A549 (cell line): Measurements from ENCODE around the gene DYNC1H1. TPM values are rescaled to one million over a fixed set of nuclear protein-coding genes. Genes with fewer than 3 reads are reported as not detected.

ENCODE experiments used
- ATAC-seq, 2 experiments: fragments of 200-7000 bp in 1 of 2; fragments of >200 bp in 1 of 2; cut with Nextera tagmentation in 1 of 2; cut with Tn5 transposase in 1 of 2; 3 replicates each; pipeline versions ENCODE4 v1.8.0 to v1.9.1; 2018 to 2020; ENCODE audit warnings: mild to moderate bottlenecking in 1 of 2, moderate library complexity in 1 of 2
- CTCF ChIA-PET: fragments of 300-600 bp; sonication (Branson Sonifier 250); formaldehyde crosslinking; extraction: SDS; loops from one replicate; lab custom pipeline; 2021; ENCODE audit warnings: antibody characterized with exemption, inconsistent platforms; lab: Yijun Ruan, JAX
- POLR2A ChIA-PET: fragments of 350-600 bp; formaldehyde crosslinking; extraction: SDS; loops from one replicate; lab custom pipeline; 2021; ENCODE audit warnings: antibody characterized with exemption, inconsistent platforms; lab: Yijun Ruan, JAX
- DNase-seq, 2 experiments: peaks; one replicate each; pipeline versions ENCODE4 v3.0.0 to v3.0.0-alpha.2; 2011 to 2016; ENCODE audit warnings: low read depth in 1 of 2, low spot score in 1 of 2
- FAIRE-seq: peaks from 2 replicates; lab custom pipeline; 2011; peaks lifted over from hg19 to GRCh38; lab: Jason Lieb, UNC
- H3K27ac ChIP-seq, 2 experiments: fragments of >200 bp; sonication (Bioruptor Twin); formaldehyde crosslinking; 3 replicates each; pipeline ENCODE4 v1.5.1; 2016 to 2017
- H3K4me1 ChIP-seq: fragments of >200 bp; sonication (Bioruptor Twin); formaldehyde crosslinking; 3 replicates; pipeline ENCODE4 v1.6.1; 2016
- H3K4me2 ChIP-seq: fragments of >200 bp; sonication (Bioruptor Twin); formaldehyde crosslinking; 3 replicates; pipeline ENCODE4 v1.6.1; 2016
- H3K4me3 ChIP-seq: fragments of >200 bp; sonication (Bioruptor Twin); formaldehyde crosslinking; 3 replicates; pipeline ENCODE4 v1.5.1; 2016
- H3K9me3 ChIP-seq: fragments of >200 bp; sonication (Bioruptor Twin); formaldehyde crosslinking; 3 replicates; pipeline ENCODE4 v1.6.1; 2016
- BCL3 ChIP-seq: fragments of >200 bp; sonication (Bioruptor Twin); formaldehyde crosslinking; IDR thresholded peaks from 3 replicates; pipeline ENCODE4 v1.6.1; 2016
- BHLHE40 ChIP-seq: IDR thresholded peaks from 2 replicates; pipeline ENCODE4 v1.6.1; 2012; ENCODE audit warnings: low read depth, low read length, inconsistent platforms
- CBX2 ChIP-seq: fragments of 200-600 bp; sonication (generic); IDR thresholded peaks from 2 replicates; pipeline ENCODE4 v1.6.1; 2016; ENCODE audit warnings: low read depth, mild to moderate bottlenecking, borderline replicate concordance
- CEBPB ChIP-seq, 2 experiments: fragments of >200 bp in 1 of 2; sonication (Bioruptor Twin) in 1 of 2; formaldehyde crosslinking in 1 of 2; IDR thresholded peaks; 2 replicates each; pipeline ENCODE4 v1.6.1; 2012 to 2016
- CHD2 ChIP-seq: fragments of 150-350 bp; IDR thresholded peaks from 2 replicates; pipeline ENCODE4 v1.6.1; 2014; ENCODE audit warnings: low read length; ENCODE audit not compliant: partially characterized antibody
- ESRRA ChIP-seq: fragments of 150-350 bp; IDR thresholded peaks from 2 replicates; pipeline ENCODE4 v1.6.1; 2014; ENCODE audit warnings: mild to moderate bottlenecking, low read length, borderline replicate concordance
- FOSL2 ChIP-seq, 2 experiments: fragments of 450-650 bp in 1 of 2; fragments of >200 bp in 1 of 2; sonication (Bioruptor Twin) in 1 of 2; formaldehyde crosslinking; IDR thresholded peaks; 2 replicates each; pipeline versions ENCODE4 v1.5.0 to v1.6.1; 2016 to 2020; ENCODE audit warnings: mild to moderate bottlenecking in 1 of 2, moderate library complexity in 1 of 2
- FOXS1 ChIP-seq: fragments of 250-450 bp; sonication (Bioruptor Pico); IDR thresholded peaks from 2 replicates; pipeline ENCODE4 v1.5.0; 2020; ENCODE audit warnings: mild to moderate bottlenecking, moderate library complexity
- GATA3 ChIP-seq: IDR thresholded peaks from 2 replicates; pipeline ENCODE4 v1.6.1; 2012; ENCODE audit warnings: borderline replicate concordance
- HOXA7 ChIP-seq: fragments of 250-450 bp; sonication (Bioruptor Pico); IDR thresholded peaks from 2 replicates; pipeline ENCODE4 v1.5.0; 2020; ENCODE audit warnings: mild to moderate bottlenecking, moderate library complexity
- HOXB13 ChIP-seq: fragments of 250-450 bp; sonication (Bioruptor Pico); IDR thresholded peaks from 2 replicates; pipeline ENCODE4 v1.5.0; 2020; ENCODE audit warnings: low read depth, mild to moderate bottlenecking, moderate library complexity
- MYC ChIP-seq: IDR thresholded peaks from 2 replicates; pipeline ENCODE4 v1.6.1; 2012; ENCODE audit warnings: mild to moderate bottlenecking, inconsistent platforms, low read length, improper control_type of control experiment, borderline replicate concordance
- NR3C1 ChIP-seq: fragments of >200 bp; sonication (Bioruptor Twin); formaldehyde crosslinking; IDR thresholded peaks from 3 replicates; pipeline ENCODE4 v1.6.1; 2017
- PHF8 ChIP-seq: fragments of 200-600 bp; sonication (generic); IDR thresholded peaks from 2 replicates; pipeline ENCODE4 v1.6.1; 2016; ENCODE audit warnings: low read depth, mild to moderate bottlenecking, antibody characterized with exemption, moderate library complexity, borderline replicate concordance
- RARB ChIP-seq: fragments of 250-450 bp; sonication (Bioruptor Pico); IDR thresholded peaks from 2 replicates; pipeline ENCODE4 v1.8.0; 2021; ENCODE audit warnings: mild to moderate bottlenecking, moderate library complexity
- REST ChIP-seq: fragments of 200-600 bp; sonication (generic); IDR thresholded peaks from 2 replicates; pipeline ENCODE4 v1.6.1; 2016; ENCODE audit warnings: antibody characterized with exemption, mild to moderate bottlenecking, moderate library complexity
- USF2 ChIP-seq: fragments of 450-650 bp; IDR thresholded peaks from 2 replicates; pipeline ENCODE4 v1.6.1; 2014; ENCODE audit warnings: antibody characterized with exemption
- ZC3H11A ChIP-seq: fragments of 450-650 bp; IDR thresholded peaks from 2 replicates; pipeline ENCODE4 v1.6.1; 2014; ENCODE audit warnings: antibody characterized with exemption, mild to moderate bottlenecking
- ZSCAN20 ChIP-seq: fragments of 250-450 bp; sonication (Bioruptor Pico); IDR thresholded peaks from 2 replicates; pipeline ENCODE4 v1.8.0; 2022; ENCODE audit warnings: mild to moderate bottlenecking, moderate library complexity
- WGBS: methylation state at CpG from one replicate; pipeline ENCODE4 v1.1.6; 2017; ENCODE audit errors: missing lambda C conversion rate; 5-methylcytosine and 5-hydroxymethylcytosine counted together
- polyA plus RNA-seq, 4 experiments: library from polyadenylated mRNA; depleted of rRNA in 3 of 4; stranded (reverse); fragments of >200 nt; fragmentation: RNase III in 1 of 4; extraction: RNeasy Plus Mini Kit Qiagen cat#74134 plus additional on column Dnase treatment in 1 of 4; gene quantifications; 2 replicates in 3 of 4; 3 replicates in 1 of 4; pipeline ENCODE4 v1.2.3, GENCODE V29; 2011 to 2017
- TF ChIP-seq, protein P1 (sequence below): fragments of >200 bp; sonication (Bioruptor Twin); formaldehyde crosslinking; IDR thresholded peaks from 3 replicates; pipeline ENCODE4 v1.5.1; 2016

The DYNC1H1 gene
- polyA plus RNA-seq, 2 of the 4 experiments (the other 2 are of a cell fraction) = 177 to 187 TPM

DNA sequence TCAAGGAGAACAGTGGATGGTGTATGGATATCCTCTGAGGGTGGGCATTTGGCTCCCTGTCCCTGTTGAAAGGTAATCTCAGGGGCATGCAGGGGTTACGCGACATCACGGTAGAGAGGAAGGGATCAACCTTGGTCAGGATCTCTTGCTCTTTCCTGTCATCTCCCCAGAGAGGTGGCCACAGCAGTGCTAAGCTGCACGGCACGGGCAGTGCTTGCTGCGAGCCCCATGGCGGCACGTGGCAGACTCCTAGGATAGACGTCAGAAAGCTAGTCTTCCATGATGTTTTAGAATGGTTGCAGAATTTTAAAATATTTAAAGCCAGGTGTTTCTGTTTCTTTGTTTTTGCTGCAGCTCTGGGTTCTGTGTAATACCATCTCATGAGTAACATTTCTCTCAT, 41.0 kb downstream of the DYNC1H1 start (continued):
- TF ChIP-seq BCL3 = no peak
- TF ChIP-seq FOSL2 (IDR thresholded peaks at IDR 0.05) = no peak
- no peak for TF ChIP-seq FOSL2 (CRISPR knock-in tag; IDR thresholded peaks at IDR 0.05)
- TF ChIP-seq CEBPB (IDR thresholded peaks at IDR 0.05) = no peak
- TF ChIP-seq ZC3H11A = no peak

GRCh38 chr14:102007916-102008418, 43.6 kb downstream of the DYNC1H1 start:
- TF ChIP-seq BHLHE40 (no peak), GATA3 (no peak), HOXB13 (CRISPR knock-in tag) (no peak), CHD2 (no peak), CBX2 (no peak), HOXA7 (CRISPR knock-in tag) (no peak), RARB (CRISPR knock-in tag) (no peak), USF2 (no peak), NR3C1 (no peak), PHF8 (no peak), FOXS1 (CRISPR knock-in tag) (no peak), ESRRA (no peak), ZSCAN20 (CRISPR knock-in tag) (no peak), MYC (no peak)
- TF ChIP-seq, protein P1, sequence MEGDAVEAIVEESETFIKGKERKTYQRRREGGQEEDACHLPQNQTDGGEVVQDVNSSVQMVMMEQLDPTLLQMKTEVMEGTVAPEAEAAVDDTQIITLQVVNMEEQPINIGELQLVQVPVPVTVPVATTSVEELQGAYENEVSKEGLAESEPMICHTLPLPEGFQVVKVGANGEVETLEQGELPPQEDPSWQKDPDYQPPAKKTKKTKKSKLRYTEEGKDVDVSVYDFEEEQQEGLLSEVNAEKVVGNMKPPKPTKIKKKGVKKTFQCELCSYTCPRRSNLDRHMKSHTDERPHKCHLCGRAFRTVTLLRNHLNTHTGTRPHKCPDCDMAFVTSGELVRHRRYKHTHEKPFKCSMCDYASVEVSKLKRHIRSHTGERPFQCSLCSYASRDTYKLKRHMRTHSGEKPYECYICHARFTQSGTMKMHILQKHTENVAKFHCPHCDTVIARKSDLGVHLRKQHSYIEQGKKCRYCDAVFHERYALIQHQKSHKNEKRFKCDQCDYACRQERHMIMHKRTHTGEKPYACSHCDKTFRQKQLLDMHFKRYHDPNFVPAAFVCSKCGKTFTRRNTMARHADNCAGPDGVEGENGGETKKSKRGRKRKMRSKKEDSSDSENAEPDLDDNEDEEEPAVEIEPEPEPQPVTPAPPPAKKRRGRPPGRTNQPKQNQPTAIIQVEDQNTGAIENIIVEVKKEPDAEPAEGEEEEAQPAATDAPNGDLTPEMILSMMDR = no peak
- H3K4me3 ChIP-seq = no peak overlapping the region
- ATAC-seq (no peak), FAIRE-seq (no peak), DNase-seq (no peak)
- H3K27ac ChIP-seq = no peak overlapping the region
- no peaks in the 10 kb centered on the region for H3K4me1 ChIP-seq
- WGBS = 92% methylated on average over 14 of the region's 14 CpGs
- CTCF ChIA-PET = interaction anchor here (1.4 to 2.0 kb wide), 2 partner anchors 43 to 47 kb away, joined by 3 to 6 read pairs; no protein-coding TSS in a partner anchor
- POLR2A ChIA-PET = no interaction called here
- no peaks in the 10 kb centered on the region for H3K9me3 ChIP-seq
- no peak overlapping the region for H3K4me2 ChIP-seq

- H3K9me3 ChIP-seq = no peaks in the 10 kb centered on the region
- 94% methylated on average over 8 of the region's 8 CpGs for WGBS
- CTCF ChIA-PET = interaction anchor here (1.0 to 1.4 kb wide), 2 partner anchors 13 to 44 kb away, joined by 3 read pairs; no protein-coding TSS in a partner anchor
- no peak for TF ChIP-seq REST
- no peak for TF ChIP-seq BHLHE40
- TF ChIP-seq, all 56 proteins: peak for 0
- no peak overlapping the region for H3K4me3 ChIP-seq
- no peak overlapping the region for H3K27ac ChIP-seq
- ATAC-seq = no peak
- H3K4me2 ChIP-seq = no peak overlapping the region
- no peak for DNase-seq
- POLR2A ChIA-PET = no interaction called here
- H3K4me1 ChIP-seq = no peaks in the 10 kb centered on the region
- FAIRE-seq = no peak
These were observed 44.5 kb downstream of the DYNC1H1 start for GRCh38 chr14:102008891-102009290.
